PC-3 (cell line): ENCODE data around the gene GHRL.

ENCODE experiments used
- CTCF ChIP-seq: fragments of 300-600 bp; sonication (generic); conservative IDR thresholded peaks from 2 replicates; pipeline ENCODE4 v1.5.1; 2017; ENCODE audit warnings: antibody characterized with exemption, low read depth, mild to moderate bottlenecking, low read length
- EZH2 ChIP-seq: fragments of 300-600 bp; sonication (generic); IDR thresholded peaks from one replicate; pipeline ENCODE4 v1.6.1; 2017; ENCODE audit warnings: antibody characterized with exemption, mild to moderate bottlenecking, low read length; ENCODE audit not compliant: unreplicated experiment

GRCh38 chr3:10306156-10306555 is 13.4 kb upstream of the GHRL start:
- TF ChIP-seq CTCF (no peak), EZH2 (no peak)
